Measurements from ENCODE around the gene ABT1. TPM values are rescaled to one million over a fixed set of nuclear protein-coding genes. Genes with fewer than 3 reads are reported as not detected.

The ABT1 gene
- total RNA-seq, 4 donors from 2014 or later: 13.9 to 19.4 (median 17.5) TPM

DNA sequence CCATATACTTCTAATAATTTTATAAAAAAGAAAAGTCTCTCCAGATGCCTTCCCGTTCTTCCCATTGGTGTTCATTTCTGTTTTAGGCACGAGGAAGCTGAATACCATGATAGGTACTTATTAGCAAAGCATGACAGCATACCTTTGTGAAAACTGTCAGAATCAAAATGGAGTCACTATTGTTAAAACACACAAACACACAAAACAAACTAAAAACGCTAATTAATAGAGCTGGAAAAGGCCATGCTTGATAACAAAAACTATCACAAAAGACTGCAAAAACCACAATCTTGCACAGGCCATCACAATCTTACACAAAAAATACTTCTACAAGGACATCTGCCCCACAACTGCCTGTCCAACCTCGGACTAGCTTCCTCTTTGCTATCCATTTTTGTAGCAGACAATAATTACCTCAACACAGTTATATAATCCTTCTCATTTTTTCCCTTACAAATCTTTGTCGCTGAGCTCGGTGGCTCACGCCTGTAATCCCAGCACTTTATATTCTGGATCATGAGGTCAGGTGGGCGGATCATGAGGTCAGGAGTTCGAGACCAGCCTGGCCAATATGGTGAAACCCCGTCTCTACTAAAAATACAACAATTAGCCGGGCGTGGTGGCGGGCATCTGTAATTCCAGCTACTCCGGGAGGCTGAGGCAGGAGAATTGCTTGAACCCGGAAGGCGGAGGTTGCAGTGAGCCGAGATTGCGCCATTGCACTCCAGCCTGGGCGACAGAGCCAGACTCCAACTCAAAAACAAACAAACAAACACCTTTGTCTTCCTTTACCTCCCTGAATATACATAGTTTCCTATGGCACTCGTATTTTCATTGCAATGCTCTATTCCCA lies 3.2 kb upstream of the ABT1 start:
- H3K4me3 ChIP-seq: no peak overlapping the region
- H3K36me3 ChIP-seq: peaks cover 0 to 9% of the 10 kb centered on the region in 2 donors
- no peaks in the 10 kb centered on the region for H3K9me3 ChIP-seq
- no peak for ATAC-seq
- WGBS, 2 donors (ENCODE audit: low coverage in 1 of 2): 30 to 55% methylated on average over 10 to 17 of the region's 20 CpGs
- TF ChIP-seq CTCF (IDR thresholded peaks at IDR 0.05) (no peak), POLR2AphosphoS5 (IDR thresholded peaks at IDR 0.05) (no peak), EP300 (IDR thresholded peaks at IDR 0.05) (no peak), POLR2A (IDR thresholded peaks at IDR 0.05) (no peak)
- peaks cover 52% of the 10 kb centered on the region for H3K27me3 ChIP-seq
- peaks cover 0 to 30% (median 8%) of the 10 kb centered on the region in 3 donors for H3K4me1 ChIP-seq
- no peak overlapping the region for H3K27ac ChIP-seq

DNA sequence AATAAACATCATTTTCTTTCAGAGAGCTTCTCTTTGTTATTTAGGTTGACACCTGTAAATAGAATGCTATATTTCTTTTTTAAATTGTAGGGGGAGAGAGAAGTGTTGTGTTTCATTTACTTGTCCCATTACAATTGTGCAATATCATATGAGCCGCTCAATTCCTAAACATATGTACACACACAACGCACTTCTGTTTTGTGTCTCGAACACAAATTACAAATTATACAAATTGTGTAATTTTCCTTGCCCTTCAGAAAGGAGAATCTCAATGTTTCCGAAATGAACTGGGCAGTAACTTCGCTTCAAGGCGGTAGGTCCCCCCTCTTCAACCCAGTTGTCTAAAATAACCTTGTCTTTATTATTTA lies 2.6 kb upstream of the ABT1 start:
- 33 to 45% methylated on average over 6 of the region's 6 CpGs for WGBS, 2 donors (ENCODE audit: low coverage in 1 of 2)
- no peak overlapping the region for H3K27ac ChIP-seq
- peaks cover 0 to 15% of the 10 kb centered on the region in 2 donors for H3K36me3 ChIP-seq
- H3K9me3 ChIP-seq: no peaks in the 10 kb centered on the region
- peaks cover 46% of the 10 kb centered on the region for H3K27me3 ChIP-seq
- peaks cover 0 to 31% (median 8%) of the 10 kb centered on the region in 3 donors for H3K4me1 ChIP-seq
- ATAC-seq: no peak
- no peak for TF ChIP-seq POLR2A (IDR thresholded peaks at IDR 0.05)
- TF ChIP-seq CTCF (IDR thresholded peaks at IDR 0.05): no peak
- no peak for TF ChIP-seq EP300 (IDR thresholded peaks at IDR 0.05)
- no peak for TF ChIP-seq POLR2AphosphoS5 (IDR thresholded peaks at IDR 0.05)
- no peak overlapping the region for H3K4me3 ChIP-seq

DNA sequence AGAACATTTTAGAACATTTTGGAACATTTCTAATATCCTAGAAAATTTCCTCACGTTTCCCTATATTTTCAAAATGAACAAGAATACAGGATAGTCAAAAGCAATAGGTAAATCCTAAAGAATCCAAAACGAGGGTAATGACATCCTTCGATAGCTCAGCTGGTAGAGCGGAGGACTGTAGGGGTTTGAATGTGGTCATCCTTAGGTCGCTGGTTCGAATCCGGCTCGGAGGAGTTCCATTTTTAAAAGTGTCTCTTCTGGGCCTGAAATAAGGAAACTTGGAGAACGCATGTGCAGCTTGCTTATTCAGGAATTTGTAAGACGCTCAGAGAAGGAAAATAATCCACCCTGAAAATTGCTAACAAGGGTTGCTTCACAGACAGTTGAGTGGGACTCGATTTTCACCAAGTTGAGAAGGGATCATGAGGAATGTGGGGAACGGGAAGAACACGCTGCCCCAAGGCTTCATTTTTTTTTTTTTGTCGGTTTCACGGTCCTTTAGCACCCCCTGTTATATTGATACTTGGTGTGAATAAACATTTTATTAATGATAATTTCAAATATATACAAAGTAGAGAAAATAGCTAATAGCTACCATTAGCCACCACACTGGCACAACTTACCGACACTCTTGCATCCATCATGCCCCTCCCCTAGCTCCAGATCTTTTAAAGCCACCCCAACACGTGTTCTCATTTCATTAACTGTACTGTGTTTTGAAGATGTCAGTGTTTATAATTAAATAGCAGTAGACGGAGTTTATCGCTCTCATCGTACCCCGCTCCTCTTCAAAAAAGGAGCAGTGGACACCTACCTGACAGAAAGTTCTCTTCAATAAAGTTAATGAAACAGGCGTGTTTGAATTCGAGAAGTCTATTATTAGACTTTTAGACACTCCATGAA lies 1.8 kb upstream of the ABT1 start:
- peak overlapping the region in 3 of 4 donors; percentile 89 to 90 (median 89) for H3K27ac ChIP-seq
- H3K27me3 ChIP-seq: peaks cover 44% of the 10 kb centered on the region
- no peak for ATAC-seq
- 16 to 21% methylated on average over 17 to 23 of the region's 23 CpGs for WGBS, 2 donors (ENCODE audit: low coverage in 1 of 2)
- H3K4me1 ChIP-seq: peaks cover 0 to 31% (median 8%) of the 10 kb centered on the region in 3 donors
- TF ChIP-seq POLR2A (IDR thresholded peaks at IDR 0.05) (no peak), EP300 (IDR thresholded peaks at IDR 0.05) (no peak), POLR2AphosphoS5 (IDR thresholded peaks at IDR 0.05) (no peak), CTCF (IDR thresholded peaks at IDR 0.05) (no peak)
- H3K4me3 ChIP-seq: peak overlapping the region in 1 of 2 donors; percentile 86
- peaks cover 0 to 23% of the 10 kb centered on the region in 2 donors for H3K36me3 ChIP-seq
- no peaks in the 10 kb centered on the region for H3K9me3 ChIP-seq

DNA sequence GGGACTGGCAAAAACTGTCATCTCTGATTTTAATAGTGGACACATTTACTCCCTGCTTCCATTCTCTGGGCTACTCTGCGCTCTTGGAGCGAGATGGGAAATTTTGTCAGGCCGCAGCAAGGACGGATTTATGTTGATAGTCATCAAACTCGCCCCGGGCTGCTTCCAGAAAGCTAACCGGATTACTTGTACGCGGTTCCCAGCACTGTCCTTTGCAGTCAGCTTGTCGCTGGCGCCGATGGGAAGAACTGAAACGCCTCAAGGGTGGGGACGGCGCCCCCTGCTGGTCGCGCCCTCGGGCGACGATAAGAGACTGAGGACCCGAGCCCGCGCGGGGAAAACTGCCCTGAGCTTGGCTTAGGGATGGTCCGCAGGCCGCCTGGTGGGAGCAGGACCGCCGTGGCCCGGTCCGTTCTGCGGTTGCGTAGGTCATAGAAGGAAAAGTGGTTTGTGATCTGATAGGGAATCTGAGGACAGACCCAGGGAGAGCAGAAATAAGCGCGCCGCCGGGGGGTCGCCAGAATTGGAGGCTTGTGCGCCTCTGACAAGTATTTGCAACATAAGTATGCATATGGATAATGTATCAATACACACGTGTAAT lies 984 bp upstream of the ABT1 start:
- Histone ChIP-seq H3K9me3 (no peaks in the 10 kb centered on the region), H3K27ac (peak overlapping the region in 3 of 4 donors; percentile 89 to 90 (median 89)), H3K27me3 (peaks cover 42% of the 10 kb centered on the region), H3K4me3 (peak overlapping the region; percentile 45 to 86), H3K4me1 (peaks cover 0 to 31% (median 8%) of the 10 kb centered on the region in 3 donors), H3K36me3 (peaks cover 0 to 29% of the 10 kb centered on the region in 2 donors)
- 0 to 2% methylated on average over 16 to 17 of the region's 39 CpGs for WGBS, 2 donors (ENCODE audit: low coverage in 1 of 2)
- TF ChIP-seq POLR2AphosphoS5 (IDR thresholded peaks at IDR 0.05) (peak; percentile 53), POLR2A (IDR thresholded peaks at IDR 0.05) (no peak), CTCF (IDR thresholded peaks at IDR 0.05) (peak; percentile 91 to 97 (median 95))
- ATAC-seq: peak; percentile 81
